ENCODE measurements around the gene SRPK2. TPM values are rescaled to one million over a fixed set of nuclear protein-coding genes. Genes with fewer than 3 reads are reported as not detected.

The SRPK2 gene
- total RNA-seq, 1 experiment from 2014 or later: 28.4 TPM

- Histone ChIP-seq H3K36me3 (replicated peaks; ENCODE audit: control insufficient read depth, insufficient read depth, low read length) (peaks cover 5% of the 10 kb centered on the region), H3K27me3 (ENCODE audit: control insufficient read depth, insufficient read depth, low read length) (no peaks in the 10 kb centered on the region), H3K4me3 (ENCODE audit: insufficient read depth, low read depth, low read length) (no peak overlapping the region)
- DNase-seq: peak; percentile 64
Measured at GRCh38 chr7:105141068-105141467, 247.7 kb downstream of the SRPK2 start.

GRCh38 chr7:105139381-105139780, 249.3 kb downstream of the SRPK2 start:
- peaks cover 5% of the 10 kb centered on the region for H3K36me3 ChIP-seq (replicated peaks; ENCODE audit: control insufficient read depth, insufficient read depth, low read length)
- no peaks in the 10 kb centered on the region for H3K27me3 ChIP-seq (ENCODE audit: control insufficient read depth, insufficient read depth, low read length)
- H3K4me3 ChIP-seq (ENCODE audit: insufficient read depth, low read depth, low read length): no peak overlapping the region
- no peak for DNase-seq

GRCh38 chr7:105137898-105138297, 250.8 kb downstream of the SRPK2 start:
- H3K36me3 ChIP-seq (replicated peaks; ENCODE audit: control insufficient read depth, insufficient read depth, low read length): peaks cover 5% of the 10 kb centered on the region
- no peak overlapping the region for H3K4me3 ChIP-seq (ENCODE audit: insufficient read depth, low read depth, low read length)
- DNase-seq: no peak
- no peaks in the 10 kb centered on the region for H3K27me3 ChIP-seq (ENCODE audit: control insufficient read depth, insufficient read depth, low read length)

GRCh38 chr7:105136221-105136620, 252.5 kb downstream of the SRPK2 start:
- peaks cover 4% of the 10 kb centered on the region for H3K36me3 ChIP-seq (replicated peaks; ENCODE audit: control insufficient read depth, insufficient read depth, low read length)
- no peaks in the 10 kb centered on the region for H3K27me3 ChIP-seq (ENCODE audit: control insufficient read depth, insufficient read depth, low read length)
- H3K4me3 ChIP-seq (ENCODE audit: insufficient read depth, low read depth, low read length): no peak overlapping the region
- DNase-seq: no peak

- no peaks in the 10 kb centered on the region for H3K27me3 ChIP-seq (ENCODE audit: control insufficient read depth, insufficient read depth, low read length)
- H3K36me3 ChIP-seq (replicated peaks; ENCODE audit: control insufficient read depth, insufficient read depth, low read length): peaks cover 2% of the 10 kb centered on the region
- H3K4me3 ChIP-seq (ENCODE audit: insufficient read depth, low read depth, low read length): no peak overlapping the region
- no peak for DNase-seq
Measured at GRCh38 chr7:105133986-105134655, 254.6 kb downstream of the SRPK2 start.

- Histone ChIP-seq H3K36me3 (replicated peaks; ENCODE audit: control insufficient read depth, insufficient read depth, low read length) (peaks cover 2% of the 10 kb centered on the region), H3K27me3 (ENCODE audit: control insufficient read depth, insufficient read depth, low read length) (no peaks in the 10 kb centered on the region), H3K4me3 (ENCODE audit: insufficient read depth, low read depth, low read length) (no peak overlapping the region)
- DNase-seq: no peak
Measured at GRCh38 chr7:105133358-105133757, 255.4 kb downstream of the SRPK2 start.

GRCh38 chr7:105132835-105133234, 255.9 kb downstream of the SRPK2 start:
- Histone ChIP-seq H3K36me3 (replicated peaks; ENCODE audit: control insufficient read depth, insufficient read depth, low read length) (peaks cover 2% of the 10 kb centered on the region), H3K4me3 (ENCODE audit: insufficient read depth, low read depth, low read length) (no peak overlapping the region), H3K27me3 (ENCODE audit: control insufficient read depth, insufficient read depth, low read length) (no peaks in the 10 kb centered on the region)
- no peak for DNase-seq

- peaks cover 2% of the 10 kb centered on the region for H3K36me3 ChIP-seq (replicated peaks; ENCODE audit: control insufficient read depth, insufficient read depth, low read length)
Measured at GRCh38 chr7:105132335-105132734, 256.4 kb downstream of the SRPK2 start.

GRCh38 chr7:105131890-105132289, 256.8 kb downstream of the SRPK2 start:
- Histone ChIP-seq H3K27me3 (ENCODE audit: control insufficient read depth, insufficient read depth, low read length) (no peaks in the 10 kb centered on the region), H3K4me3 (ENCODE audit: insufficient read depth, low read depth, low read length) (no peak overlapping the region), H3K36me3 (replicated peaks; ENCODE audit: control insufficient read depth, insufficient read depth, low read length) (peaks cover 2% of the 10 kb centered on the region)
- no peak for DNase-seq

More at GRCh38 chr7:105132335-105132734, 256.4 kb downstream of the SRPK2 start:
- H3K4me3 ChIP-seq (ENCODE audit: insufficient read depth, low read depth, low read length): no peak overlapping the region
- DNase-seq: no peak
- no peaks in the 10 kb centered on the region for H3K27me3 ChIP-seq (ENCODE audit: control insufficient read depth, insufficient read depth, low read length)

- no peak overlapping the region for H3K4me3 ChIP-seq (ENCODE audit: insufficient read depth, low read depth, low read length)
- H3K27me3 ChIP-seq (ENCODE audit: control insufficient read depth, insufficient read depth, low read length): no peaks in the 10 kb centered on the region
- H3K36me3 ChIP-seq (replicated peaks; ENCODE audit: control insufficient read depth, insufficient read depth, low read length): peaks cover 2% of the 10 kb centered on the region
- DNase-seq: no peak
Measured at GRCh38 chr7:105131033-105131656, 257.6 kb downstream of the SRPK2 start.

- DNase-seq: no peak
- no peak overlapping the region for H3K4me3 ChIP-seq (ENCODE audit: insufficient read depth, low read depth, low read length)
- peaks cover 2% of the 10 kb centered on the region for H3K36me3 ChIP-seq (replicated peaks; ENCODE audit: control insufficient read depth, insufficient read depth, low read length)
- H3K27me3 ChIP-seq (ENCODE audit: control insufficient read depth, insufficient read depth, low read length): no peaks in the 10 kb centered on the region
Measured at GRCh38 chr7:105130580-105130979, 258.1 kb downstream of the SRPK2 start.

- Histone ChIP-seq H3K27me3 (ENCODE audit: control insufficient read depth, insufficient read depth, low read length) (no peaks in the 10 kb centered on the region), H3K4me3 (ENCODE audit: insufficient read depth, low read depth, low read length) (no peak overlapping the region), H3K36me3 (replicated peaks; ENCODE audit: control insufficient read depth, insufficient read depth, low read length) (peaks cover 2% of the 10 kb centered on the region)
- DNase-seq: no peak
Measured at GRCh38 chr7:105130048-105130447, 258.7 kb downstream of the SRPK2 start.

- H3K4me3 ChIP-seq (ENCODE audit: insufficient read depth, low read depth, low read length): no peak overlapping the region
- peaks cover 2% of the 10 kb centered on the region for H3K36me3 ChIP-seq (replicated peaks; ENCODE audit: control insufficient read depth, insufficient read depth, low read length)
- no peaks in the 10 kb centered on the region for H3K27me3 ChIP-seq (ENCODE audit: control insufficient read depth, insufficient read depth, low read length)
- no peak for DNase-seq
Measured at GRCh38 chr7:105127179-105127578, 261.5 kb downstream of the SRPK2 start.

- no peaks in the 10 kb centered on the region; the same call in 1 of the 2 replicates for H3K36me3 ChIP-seq (replicated peaks; ENCODE audit: control insufficient read depth, insufficient read depth, low read length)
- H3K4me3 ChIP-seq (ENCODE audit: insufficient read depth, low read depth, low read length): no peak overlapping the region
- no peak for DNase-seq
- no peaks in the 10 kb centered on the region for H3K27me3 ChIP-seq (ENCODE audit: control insufficient read depth, insufficient read depth, low read length)
Measured at GRCh38 chr7:105126436-105126975, 262.2 kb downstream of the SRPK2 start.

GRCh38 chr7:105125745-105126144, 263.0 kb downstream of the SRPK2 start:
- no peaks in the 10 kb centered on the region; the same call in 1 of the 2 replicates for H3K36me3 ChIP-seq (replicated peaks; ENCODE audit: control insufficient read depth, insufficient read depth, low read length)
- no peak overlapping the region for H3K4me3 ChIP-seq (ENCODE audit: insufficient read depth, low read depth, low read length)
- no peak for DNase-seq
- no peaks in the 10 kb centered on the region for H3K27me3 ChIP-seq (ENCODE audit: control insufficient read depth, insufficient read depth, low read length)
